Activated CD8-positive, alpha-beta memory T cell treated with anti-CD3 and anti-CD28 coated beads, Interleukin-2, amount 50 U/mL, for 1 hour (primary cell): ENCODE measurements around the gene PHKG2.
A peak's percentile ranks its signal among the peaks of the same experiment; 100 is the strongest.
"Not testable (repeated sequence)": the region's sequence is repeated elsewhere in the genome, so short reads cannot be mapped to it uniquely, and the experiment has no call there.

Experiments used
- DNase-seq: peaks from one replicate; pipeline ENCODE4 v3.0.0-alpha.2; 2020; ENCODE audit errors: extremely low read depth

The PHKG2 gene

GRCh38 chr16:30747799-30748633 is at the start of gene PHKG2:
Gene PHKG2 (plus strand): TSS chr16:30748425. CDS start chr16:30748821, 396 bp downstream.
- peak; percentile 84 for DNase-seq

GRCh38 chr16:30698816-30699614 is 49.2 kb upstream of the PHKG2 start, which contains the start of gene SRCAP:
Gene SRCAP (plus strand): TSS chr16:30699171. CDS start chr16:30700825, 1,654 bp downstream.
- DNase-seq: peak; percentile 47

- no peak for DNase-seq
Measured at GRCh38 chr16:30699615-30700099, 48.6 kb upstream of the PHKG2 start.

GRCh38 chr16:30700491-30700890 is 47.7 kb upstream of the PHKG2 start:
- no peak for DNase-seq

GRCh38 chr16:30700971-30701370 is 47.3 kb upstream of the PHKG2 start:
- DNase-seq: no peak

GRCh38 chr16:30703071-30703470 is 45.2 kb upstream of the PHKG2 start:
- not testable (repeated sequence) for DNase-seq

GRCh38 chr16:30703971-30704370 is 44.3 kb upstream of the PHKG2 start:
- DNase-seq: no peak

GRCh38 chr16:30706046-30706445 is 42.2 kb upstream of the PHKG2 start:
- no peak for DNase-seq

GRCh38 chr16:30710971-30711370 is 37.3 kb upstream of the PHKG2 start:
- DNase-seq: no peak

GRCh38 chr16:30711712-30712111 is 36.5 kb upstream of the PHKG2 start:
- no peak for DNase-seq

- peak; percentile 9 for DNase-seq
Measured at GRCh38 chr16:30715750-30716445, 32.3 kb upstream of the PHKG2 start.

- DNase-seq: no peak
Measured at GRCh38 chr16:30720086-30720485, 28.1 kb upstream of the PHKG2 start.

GRCh38 chr16:30720694-30721093 is 27.5 kb upstream of the PHKG2 start:
- DNase-seq: no peak

- no peak for DNase-seq
Measured at GRCh38 chr16:30721167-30721566, 27.1 kb upstream of the PHKG2 start.

GRCh38 chr16:30721606-30722005 is 26.6 kb upstream of the PHKG2 start:
- no peak for DNase-seq

- DNase-seq: no peak
Measured at GRCh38 chr16:30722443-30722842, 25.8 kb upstream of the PHKG2 start.

- DNase-seq: no peak
Measured at GRCh38 chr16:30722916-30723315, 25.3 kb upstream of the PHKG2 start.

GRCh38 chr16:30723725-30724355 is 24.4 kb upstream of the PHKG2 start:
- DNase-seq: no peak

GRCh38 chr16:30724641-30725417 is 23.4 kb upstream of the PHKG2 start:
- DNase-seq: no peak

GRCh38 chr16:30725418-30725792 is 22.8 kb upstream of the PHKG2 start:
- no peak for DNase-seq

- no peak for DNase-seq
Measured at GRCh38 chr16:30728321-30728720, 19.9 kb upstream of the PHKG2 start.
